GM23338 (cell line): ENCODE results near the gene STON1. TPM values are rescaled to one million over a fixed set of nuclear protein-coding genes. Genes with fewer than 3 reads are reported as not detected.

Experiments used
- CREB1 ChIP-seq: fragments of 250-450 bp; sonication (Bioruptor Pico); IDR thresholded peaks from 2 replicates; pipeline ENCODE4 v1.5.0; 2020; ENCODE audit warnings: low read depth, mild to moderate bottlenecking, moderate library complexity
- EZH2 ChIP-seq: fragments of 200-600 bp; sonication (generic); IDR thresholded peaks from one replicate; pipeline ENCODE4 v1.8.0; 2017; ENCODE audit warnings: antibody characterized with exemption, mild to moderate bottlenecking, low read depth; ENCODE audit not compliant: unreplicated experiment
- EZH2phosphoT487 ChIP-seq: fragments of 200-600 bp; sonication (generic); IDR thresholded peaks from one replicate; pipeline ENCODE4 v1.8.1; 2018; ENCODE audit warnings: antibody characterized with exemption; ENCODE audit not compliant: unreplicated experiment
- JUNB ChIP-seq: IDR thresholded peaks from one replicate; pipeline ENCODE4 v1.6.1; 2016; ENCODE audit warnings: antibody characterized with exemption; ENCODE audit not compliant: unreplicated experiment
- NANOG ChIP-seq: IDR thresholded peaks from 2 replicates; pipeline ENCODE4 v1.6.1; 2016; ENCODE audit warnings: antibody characterized with exemption, borderline replicate concordance
- ZNF114 ChIP-seq: fragments of 250-450 bp; sonication (Bioruptor Pico); IDR thresholded peaks from 2 replicates; pipeline ENCODE4 v1.5.0; 2020; ENCODE audit warnings: mild to moderate bottlenecking, moderate library complexity
- ZNF331 ChIP-seq: fragments of 250-450 bp; sonication (Bioruptor Pico); IDR thresholded peaks from 2 replicates; pipeline ENCODE4 v1.5.0; 2020; ENCODE audit warnings: low read depth, mild to moderate bottlenecking, moderate library complexity
- polyA plus RNA-seq: library from polyadenylated mRNA; unstranded; fragments of >200 nt; fragmentation: Nextera tagmentation; extraction: Ambion mirVana; gene quantifications from 2 replicates; pipeline ENCODE4 v1.2.1, GENCODE V29; 2016
- total RNA-seq: library from RNA; depleted of rRNA; stranded (reverse); fragments of >200 nt; shearing (Covaris generic); gene quantifications from 2 replicates; pipeline ENCODE4 v1.2.3, GENCODE V29; 2014
- TF ChIP-seq, protein P1 (sequence below): fragments of 250-450 bp; sonication (Bioruptor Pico); IDR thresholded peaks from 2 replicates; pipeline ENCODE4 v1.5.0; 2020; ENCODE audit warnings: mild to moderate bottlenecking, moderate library complexity
- TF ChIP-seq, protein P2 (sequence below): IDR thresholded peaks from 2 replicates; pipeline ENCODE4 v1.6.1; 2016; ENCODE audit warnings: antibody characterized with exemption
- TF ChIP-seq, protein P3 (sequence below): IDR thresholded peaks from one replicate; pipeline ENCODE4 v1.6.1; 2018; ENCODE audit warnings: antibody characterized with exemption; ENCODE audit not compliant: unreplicated experiment
- TF ChIP-seq, protein P4 (sequence below), 2 experiments: fragments of 200-600 bp in 1 of 2; sonication (generic) in 1 of 2; conservative IDR thresholded peaks; 2 replicates each; pipeline versions ENCODE4 v1.5.1 to v1.6.1; 2016 to 2017; ENCODE audit warnings: antibody characterized with exemption in 2 of 2, low read depth in 2 of 2, mild to moderate bottlenecking in 2 of 2, moderate library complexity in 1 of 2

The STON1 gene
- total and polyA plus RNA-seq, 2 experiments from 2014 or later, result 5.4 to 14.4 TPM

DNA sequence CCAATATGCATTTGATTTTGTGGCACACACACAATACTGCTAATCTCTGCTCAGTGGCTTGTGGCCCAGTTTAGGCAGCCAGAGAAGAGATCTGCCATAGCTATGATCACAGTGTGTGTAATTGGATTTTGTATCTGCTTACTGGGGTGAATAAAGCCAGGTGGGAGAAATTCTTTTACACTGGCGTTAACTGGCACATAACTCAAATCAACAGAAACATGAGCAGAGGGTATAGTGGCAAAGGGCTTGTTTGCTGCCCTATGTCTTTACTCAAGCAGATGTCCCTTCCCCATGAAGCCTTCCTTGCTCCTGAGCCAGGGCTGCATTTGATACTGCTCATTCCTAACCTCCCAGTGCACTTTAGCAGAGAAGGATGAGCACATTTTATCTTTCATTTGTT lies 28.5 kb downstream of the STON1 start (continued):
- TF ChIP-seq, protein P1, sequence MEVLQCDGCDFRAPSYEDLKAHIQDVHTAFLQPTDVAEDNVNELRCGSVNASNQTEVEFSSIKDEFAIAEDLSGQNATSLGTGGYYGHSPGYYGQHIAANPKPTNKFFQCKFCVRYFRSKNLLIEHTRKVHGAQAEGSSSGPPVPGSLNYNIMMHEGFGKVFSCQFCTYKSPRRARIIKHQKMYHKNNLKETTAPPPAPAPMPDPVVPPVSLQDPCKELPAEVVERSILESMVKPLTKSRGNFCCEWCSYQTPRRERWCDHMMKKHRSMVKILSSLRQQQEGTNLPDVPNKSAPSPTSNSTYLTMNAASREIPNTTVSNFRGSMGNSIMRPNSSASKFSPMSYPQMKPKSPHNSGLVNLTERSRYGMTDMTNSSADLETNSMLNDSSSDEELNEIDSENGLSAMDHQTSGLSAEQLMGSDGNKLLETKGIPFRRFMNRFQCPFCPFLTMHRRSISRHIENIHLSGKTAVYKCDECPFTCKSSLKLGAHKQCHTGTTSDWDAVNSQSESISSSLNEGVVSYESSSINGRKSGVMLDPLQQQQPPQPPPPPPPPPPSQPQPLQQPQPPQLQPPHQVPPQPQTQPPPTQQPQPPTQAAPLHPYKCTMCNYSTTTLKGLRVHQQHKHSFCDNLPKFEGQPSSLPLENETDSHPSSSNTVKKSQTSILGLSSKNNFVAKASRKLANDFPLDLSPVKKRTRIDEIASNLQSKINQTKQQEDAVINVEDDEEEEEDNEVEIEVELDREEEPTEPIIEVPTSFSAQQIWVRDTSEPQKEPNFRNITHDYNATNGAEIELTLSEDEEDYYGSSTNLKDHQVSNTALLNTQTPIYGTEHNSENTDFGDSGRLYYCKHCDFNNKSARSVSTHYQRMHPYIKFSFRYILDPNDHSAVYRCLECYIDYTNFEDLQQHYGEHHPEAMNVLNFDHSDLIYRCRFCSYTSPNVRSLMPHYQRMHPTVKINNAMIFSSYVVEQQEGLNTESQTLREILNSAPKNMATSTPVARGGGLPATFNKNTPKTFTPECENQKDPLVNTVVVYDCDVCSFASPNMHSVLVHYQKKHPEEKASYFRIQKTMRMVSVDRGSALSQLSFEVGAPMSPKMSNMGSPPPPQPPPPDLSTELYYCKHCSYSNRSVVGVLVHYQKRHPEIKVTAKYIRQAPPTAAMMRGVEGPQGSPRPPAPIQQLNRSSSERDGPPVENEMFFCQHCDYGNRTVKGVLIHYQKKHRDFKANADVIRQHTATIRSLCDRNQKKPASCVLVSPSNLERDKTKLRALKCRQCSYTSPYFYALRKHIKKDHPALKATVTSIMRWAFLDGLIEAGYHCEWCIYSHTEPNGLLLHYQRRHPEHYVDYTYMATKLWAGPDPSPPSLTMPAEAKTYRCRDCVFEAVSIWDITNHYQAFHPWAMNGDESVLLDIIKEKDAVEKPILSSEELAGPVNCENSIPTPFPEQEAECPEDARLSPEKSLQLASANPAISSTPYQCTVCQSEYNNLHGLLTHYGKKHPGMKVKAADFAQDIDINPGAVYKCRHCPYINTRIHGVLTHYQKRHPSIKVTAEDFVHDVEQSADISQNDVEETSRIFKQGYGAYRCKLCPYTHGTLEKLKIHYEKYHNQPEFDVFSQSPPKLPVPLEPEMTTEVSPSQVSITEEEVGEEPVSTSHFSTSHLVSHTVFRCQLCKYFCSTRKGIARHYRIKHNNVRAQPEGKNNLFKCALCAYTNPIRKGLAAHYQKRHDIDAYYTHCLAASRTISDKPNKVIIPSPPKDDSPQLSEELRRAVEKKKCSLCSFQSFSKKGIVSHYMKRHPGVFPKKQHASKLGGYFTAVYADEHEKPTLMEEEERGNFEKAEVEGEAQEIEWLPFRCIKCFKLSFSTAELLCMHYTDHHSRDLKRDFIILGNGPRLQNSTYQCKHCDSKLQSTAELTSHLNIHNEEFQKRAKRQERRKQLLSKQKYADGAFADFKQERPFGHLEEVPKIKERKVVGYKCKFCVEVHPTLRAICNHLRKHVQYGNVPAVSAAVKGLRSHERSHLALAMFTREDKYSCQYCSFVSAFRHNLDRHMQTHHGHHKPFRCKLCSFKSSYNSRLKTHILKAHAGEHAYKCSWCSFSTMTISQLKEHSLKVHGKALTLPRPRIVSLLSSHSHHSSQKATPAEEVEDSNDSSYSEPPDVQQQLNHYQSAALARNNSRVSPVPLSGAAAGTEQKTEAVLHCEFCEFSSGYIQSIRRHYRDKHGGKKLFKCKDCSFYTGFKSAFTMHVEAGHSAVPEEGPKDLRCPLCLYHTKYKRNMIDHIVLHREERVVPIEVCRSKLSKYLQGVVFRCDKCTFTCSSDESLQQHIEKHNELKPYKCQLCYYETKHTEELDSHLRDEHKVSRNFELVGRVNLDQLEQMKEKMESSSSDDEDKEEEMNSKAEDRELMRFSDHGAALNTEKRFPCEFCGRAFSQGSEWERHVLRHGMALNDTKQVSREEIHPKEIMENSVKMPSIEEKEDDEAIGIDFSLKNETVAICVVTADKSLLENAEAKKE (CRISPR knock-in tag), result no peak
- TF ChIP-seq ZNF331, result no peak
- TF ChIP-seq EZH2, result no peak
- TF ChIP-seq CREB1, result no peak
- TF ChIP-seq ZNF114 (CRISPR knock-in tag), result no peak
- TF ChIP-seq, protein P2, sequence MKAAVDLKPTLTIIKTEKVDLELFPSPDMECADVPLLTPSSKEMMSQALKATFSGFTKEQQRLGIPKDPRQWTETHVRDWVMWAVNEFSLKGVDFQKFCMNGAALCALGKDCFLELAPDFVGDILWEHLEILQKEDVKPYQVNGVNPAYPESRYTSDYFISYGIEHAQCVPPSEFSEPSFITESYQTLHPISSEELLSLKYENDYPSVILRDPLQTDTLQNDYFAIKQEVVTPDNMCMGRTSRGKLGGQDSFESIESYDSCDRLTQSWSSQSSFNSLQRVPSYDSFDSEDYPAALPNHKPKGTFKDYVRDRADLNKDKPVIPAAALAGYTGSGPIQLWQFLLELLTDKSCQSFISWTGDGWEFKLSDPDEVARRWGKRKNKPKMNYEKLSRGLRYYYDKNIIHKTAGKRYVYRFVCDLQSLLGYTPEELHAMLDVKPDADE, result no peak
- no peak for TF ChIP-seq NANOG
- TF ChIP-seq, protein P3, sequence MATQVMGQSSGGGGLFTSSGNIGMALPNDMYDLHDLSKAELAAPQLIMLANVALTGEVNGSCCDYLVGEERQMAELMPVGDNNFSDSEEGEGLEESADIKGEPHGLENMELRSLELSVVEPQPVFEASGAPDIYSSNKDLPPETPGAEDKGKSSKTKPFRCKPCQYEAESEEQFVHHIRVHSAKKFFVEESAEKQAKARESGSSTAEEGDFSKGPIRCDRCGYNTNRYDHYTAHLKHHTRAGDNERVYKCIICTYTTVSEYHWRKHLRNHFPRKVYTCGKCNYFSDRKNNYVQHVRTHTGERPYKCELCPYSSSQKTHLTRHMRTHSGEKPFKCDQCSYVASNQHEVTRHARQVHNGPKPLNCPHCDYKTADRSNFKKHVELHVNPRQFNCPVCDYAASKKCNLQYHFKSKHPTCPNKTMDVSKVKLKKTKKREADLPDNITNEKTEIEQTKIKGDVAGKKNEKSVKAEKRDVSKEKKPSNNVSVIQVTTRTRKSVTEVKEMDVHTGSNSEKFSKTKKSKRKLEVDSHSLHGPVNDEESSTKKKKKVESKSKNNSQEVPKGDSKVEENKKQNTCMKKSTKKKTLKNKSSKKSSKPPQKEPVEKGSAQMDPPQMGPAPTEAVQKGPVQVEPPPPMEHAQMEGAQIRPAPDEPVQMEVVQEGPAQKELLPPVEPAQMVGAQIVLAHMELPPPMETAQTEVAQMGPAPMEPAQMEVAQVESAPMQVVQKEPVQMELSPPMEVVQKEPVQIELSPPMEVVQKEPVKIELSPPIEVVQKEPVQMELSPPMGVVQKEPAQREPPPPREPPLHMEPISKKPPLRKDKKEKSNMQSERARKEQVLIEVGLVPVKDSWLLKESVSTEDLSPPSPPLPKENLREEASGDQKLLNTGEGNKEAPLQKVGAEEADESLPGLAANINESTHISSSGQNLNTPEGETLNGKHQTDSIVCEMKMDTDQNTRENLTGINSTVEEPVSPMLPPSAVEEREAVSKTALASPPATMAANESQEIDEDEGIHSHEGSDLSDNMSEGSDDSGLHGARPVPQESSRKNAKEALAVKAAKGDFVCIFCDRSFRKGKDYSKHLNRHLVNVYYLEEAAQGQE, result no peak
- TF ChIP-seq EZH2phosphoT487, result no peak
- TF ChIP-seq, protein P4, sequence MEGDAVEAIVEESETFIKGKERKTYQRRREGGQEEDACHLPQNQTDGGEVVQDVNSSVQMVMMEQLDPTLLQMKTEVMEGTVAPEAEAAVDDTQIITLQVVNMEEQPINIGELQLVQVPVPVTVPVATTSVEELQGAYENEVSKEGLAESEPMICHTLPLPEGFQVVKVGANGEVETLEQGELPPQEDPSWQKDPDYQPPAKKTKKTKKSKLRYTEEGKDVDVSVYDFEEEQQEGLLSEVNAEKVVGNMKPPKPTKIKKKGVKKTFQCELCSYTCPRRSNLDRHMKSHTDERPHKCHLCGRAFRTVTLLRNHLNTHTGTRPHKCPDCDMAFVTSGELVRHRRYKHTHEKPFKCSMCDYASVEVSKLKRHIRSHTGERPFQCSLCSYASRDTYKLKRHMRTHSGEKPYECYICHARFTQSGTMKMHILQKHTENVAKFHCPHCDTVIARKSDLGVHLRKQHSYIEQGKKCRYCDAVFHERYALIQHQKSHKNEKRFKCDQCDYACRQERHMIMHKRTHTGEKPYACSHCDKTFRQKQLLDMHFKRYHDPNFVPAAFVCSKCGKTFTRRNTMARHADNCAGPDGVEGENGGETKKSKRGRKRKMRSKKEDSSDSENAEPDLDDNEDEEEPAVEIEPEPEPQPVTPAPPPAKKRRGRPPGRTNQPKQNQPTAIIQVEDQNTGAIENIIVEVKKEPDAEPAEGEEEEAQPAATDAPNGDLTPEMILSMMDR (conservative IDR thresholded peaks at IDR 0.05; ENCODE audit: low read depth in 2 of 2), result no peak
- no peak for TF ChIP-seq JUNB
